GM21515 (cell line): ENCODE measurements around the gene EMC1.
"Not testable (repeated sequence)": the region's sequence is repeated elsewhere in the genome, so short reads cannot be mapped to it uniquely, and the experiment has no call there.

Experiments used
- ATAC-seq: cut with Tn5 transposase; IDR thresholded peaks from one replicate; pipeline ENCODE4 v1.9.1; 2021; ENCODE audit not compliant: unreplicated experiment

The EMC1 gene

DNA sequence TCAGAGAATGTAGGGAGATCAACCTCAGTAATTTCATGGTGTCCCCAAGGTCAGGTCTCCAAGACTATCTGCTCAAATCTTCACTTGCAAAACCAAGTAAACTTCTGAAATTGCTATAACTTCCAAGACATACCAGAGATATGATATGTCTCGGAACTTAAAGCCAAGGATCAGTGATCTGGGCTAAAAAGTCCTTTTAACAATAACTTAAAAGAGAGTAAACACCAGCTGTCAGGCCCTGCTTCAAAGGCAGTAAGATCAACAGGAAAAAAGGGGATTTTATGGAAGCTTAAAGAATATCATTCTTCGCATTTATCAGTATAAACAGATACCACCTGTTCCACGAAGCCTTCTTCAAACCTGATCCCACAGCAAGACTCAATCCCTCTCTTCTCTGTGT lies 55.0 kb downstream of the EMC1 start:
- ATAC-seq = no peak

DNA sequence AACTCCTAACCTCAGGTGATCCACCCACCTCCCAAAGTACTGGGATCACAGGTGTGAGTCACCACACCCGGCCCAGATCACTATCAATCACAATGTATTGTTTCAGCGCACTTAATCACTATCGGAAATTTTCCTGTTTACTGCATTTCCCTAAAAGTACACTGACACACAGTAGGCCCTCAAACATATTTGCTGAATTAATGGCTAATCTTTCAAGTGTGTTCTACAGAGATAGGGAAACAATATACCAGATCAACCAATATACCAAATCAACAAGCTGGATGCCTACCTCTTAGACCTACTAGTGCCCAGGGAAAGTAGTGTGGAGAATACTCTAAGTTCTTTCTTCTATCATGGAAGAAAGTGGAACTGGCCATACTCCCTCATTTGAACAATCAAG lies 58.3 kb downstream of the EMC1 start:
- ATAC-seq = no peak

DNA sequence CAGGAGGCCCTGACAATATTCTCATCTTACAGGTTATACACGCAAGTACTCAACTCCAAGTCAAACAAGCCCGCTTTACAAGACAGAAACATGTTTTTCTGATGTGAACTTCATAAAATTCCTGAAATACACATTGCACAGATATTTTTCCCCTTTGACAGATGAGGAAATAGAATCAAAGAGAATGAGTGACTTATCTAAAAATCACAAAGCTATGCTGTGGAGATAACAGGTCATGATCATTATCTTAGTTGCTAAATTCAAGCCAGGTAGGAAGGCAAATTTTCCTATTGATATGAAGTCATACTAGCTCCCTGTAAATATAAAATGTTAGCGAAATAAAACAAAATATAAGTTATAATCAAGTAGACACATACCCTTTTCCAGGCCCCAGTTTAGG lies 59.5 kb downstream of the EMC1 start:
- ATAC-seq = no peak

DNA sequence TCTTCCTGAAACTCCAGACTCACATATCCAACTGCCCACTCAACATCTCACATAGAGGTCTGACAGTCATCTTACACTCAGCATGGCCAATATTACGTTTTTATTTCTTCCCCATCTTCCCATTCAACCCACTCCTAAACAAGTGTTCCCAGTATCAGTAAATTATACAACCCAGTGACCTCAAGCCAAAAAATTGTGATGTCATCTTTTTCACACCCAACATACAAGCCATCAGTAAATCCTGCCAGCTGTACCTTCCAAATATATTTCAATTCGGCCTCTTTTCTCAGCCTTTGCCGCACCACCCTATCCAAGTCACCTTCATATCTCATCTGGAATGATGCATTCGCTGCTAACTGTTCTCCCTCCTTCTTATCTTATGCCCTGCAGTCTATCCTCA lies 60.9 kb downstream of the EMC1 start:
- ATAC-seq = no peak

DNA sequence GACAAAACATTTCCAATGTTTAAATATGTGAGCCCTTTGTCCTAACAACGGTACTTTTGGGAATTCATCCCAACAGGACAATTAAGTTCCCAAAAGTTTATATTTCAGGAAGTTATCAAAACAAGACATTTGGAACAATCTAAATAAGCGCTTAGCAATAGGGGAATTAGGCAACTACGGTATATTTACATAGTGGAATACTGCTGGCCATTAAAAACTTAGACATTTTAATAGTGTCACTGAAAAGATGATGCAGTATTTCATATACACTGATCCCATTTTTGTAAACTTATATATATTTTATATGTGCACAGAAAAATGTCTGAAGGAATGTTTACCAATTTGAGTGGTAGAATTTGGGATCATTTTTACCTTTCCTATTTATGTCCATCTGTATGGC lies 62.1 kb downstream of the EMC1 start:
- ATAC-seq = no peak

DNA sequence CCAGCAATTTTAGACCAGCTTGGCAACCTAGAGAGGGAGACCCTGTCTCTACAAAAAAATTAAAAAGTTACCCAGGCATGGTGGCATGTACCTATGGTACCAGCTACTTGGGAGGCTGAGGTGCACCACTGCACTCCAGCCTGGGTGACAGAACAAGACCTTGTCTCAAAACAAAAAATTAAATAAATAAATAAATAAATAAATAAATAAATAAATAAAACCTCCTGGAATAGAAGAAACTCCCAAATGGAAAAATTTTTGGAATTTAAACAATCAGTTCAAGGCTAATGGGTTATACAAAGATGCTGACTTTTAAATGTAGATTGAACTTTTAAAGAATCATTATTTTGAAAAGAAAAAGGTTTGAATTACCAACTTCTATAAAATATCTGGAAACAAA lies 63.5 kb downstream of the EMC1 start:
- no peak for ATAC-seq

DNA sequence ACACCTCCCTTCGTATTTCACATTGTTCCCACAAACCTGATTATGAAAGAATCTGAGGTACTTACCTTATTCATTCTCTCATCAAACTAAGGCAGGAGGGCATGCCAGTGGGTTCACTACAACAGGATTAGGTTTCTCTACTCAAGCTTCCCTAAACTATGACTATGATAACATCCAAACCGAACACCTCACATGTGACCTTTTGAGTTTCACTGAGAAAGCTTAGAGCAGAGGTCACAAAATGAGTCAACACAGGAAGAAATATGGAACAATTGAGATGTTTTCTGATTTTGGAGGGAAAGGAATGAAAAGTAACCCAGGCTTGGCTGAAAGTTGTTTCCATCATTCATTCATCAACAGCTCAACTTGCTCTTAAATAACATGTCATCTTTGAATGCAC lies 65.3 kb downstream of the EMC1 start:
- no peak for ATAC-seq

DNA sequence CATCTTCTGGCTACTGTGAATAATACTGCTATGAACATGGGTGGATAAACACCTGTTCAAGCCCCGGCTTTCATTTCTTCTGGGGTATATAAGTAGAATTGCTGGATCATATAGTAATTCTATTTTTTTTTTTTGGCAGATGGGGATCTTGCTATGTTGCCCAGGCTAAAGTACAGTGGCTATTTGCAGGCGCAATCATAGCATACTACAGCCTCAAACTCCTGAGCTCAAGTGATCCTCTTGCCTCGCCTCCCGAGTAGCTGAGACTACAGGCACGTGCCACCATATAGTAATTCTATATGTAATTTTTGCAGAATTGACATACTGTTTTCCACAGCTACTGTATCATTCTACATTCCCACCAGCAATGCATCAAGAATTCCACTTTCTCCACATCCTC lies 69.1 kb downstream of the EMC1 start:
- no peak for ATAC-seq

DNA sequence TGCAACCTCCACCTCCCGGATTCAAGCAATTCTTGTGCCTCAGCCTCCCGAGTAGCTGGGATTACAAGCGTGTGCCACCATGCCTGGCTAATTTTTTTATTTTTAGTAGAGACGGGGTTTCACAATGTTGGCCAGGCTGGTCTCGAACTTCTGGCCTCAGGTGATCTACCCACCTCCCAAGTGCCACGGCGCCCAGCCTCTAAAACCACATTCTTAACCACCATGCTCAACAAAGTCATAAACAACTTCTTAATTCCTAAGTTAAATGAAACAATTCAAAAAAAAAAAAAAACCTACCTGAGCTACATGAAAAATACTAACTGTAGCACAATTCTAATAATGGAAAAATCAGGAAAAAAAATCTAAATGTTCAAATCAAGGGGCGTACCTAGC lies 71.1 kb downstream of the EMC1 start:
- ATAC-seq = not testable (repeated sequence)

DNA sequence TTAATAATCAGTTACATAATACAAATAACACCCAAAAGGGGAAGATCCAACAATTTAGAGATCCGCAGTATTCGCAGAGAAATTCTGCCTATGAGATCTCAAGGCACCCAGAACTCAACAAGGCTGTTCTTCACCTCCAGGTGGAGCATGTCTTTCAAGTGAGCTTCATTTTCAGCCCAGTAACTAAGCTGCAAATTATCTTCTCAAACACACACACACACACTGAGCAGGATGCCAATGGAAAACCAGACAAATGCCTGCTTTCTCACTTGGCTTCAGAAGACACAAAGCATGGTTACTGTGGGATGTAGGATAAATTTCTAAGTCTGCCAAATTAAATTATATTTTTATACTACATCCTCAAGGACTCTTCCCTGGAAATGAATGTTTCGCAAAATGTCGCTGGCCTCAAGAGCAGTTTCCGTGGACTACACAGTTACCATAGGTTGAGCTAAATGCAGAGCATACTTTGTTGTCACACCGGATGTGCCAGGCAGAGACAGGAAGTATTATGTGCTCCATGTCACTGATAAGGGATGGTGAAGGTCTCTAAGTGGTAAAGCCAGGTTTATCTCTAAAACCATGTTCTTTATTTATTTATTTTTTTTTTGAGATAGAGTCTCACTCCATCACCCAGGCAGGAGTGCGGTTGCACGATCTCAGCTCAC lies 71.6 kb downstream of the EMC1 start:
- ATAC-seq = no peak

DNA sequence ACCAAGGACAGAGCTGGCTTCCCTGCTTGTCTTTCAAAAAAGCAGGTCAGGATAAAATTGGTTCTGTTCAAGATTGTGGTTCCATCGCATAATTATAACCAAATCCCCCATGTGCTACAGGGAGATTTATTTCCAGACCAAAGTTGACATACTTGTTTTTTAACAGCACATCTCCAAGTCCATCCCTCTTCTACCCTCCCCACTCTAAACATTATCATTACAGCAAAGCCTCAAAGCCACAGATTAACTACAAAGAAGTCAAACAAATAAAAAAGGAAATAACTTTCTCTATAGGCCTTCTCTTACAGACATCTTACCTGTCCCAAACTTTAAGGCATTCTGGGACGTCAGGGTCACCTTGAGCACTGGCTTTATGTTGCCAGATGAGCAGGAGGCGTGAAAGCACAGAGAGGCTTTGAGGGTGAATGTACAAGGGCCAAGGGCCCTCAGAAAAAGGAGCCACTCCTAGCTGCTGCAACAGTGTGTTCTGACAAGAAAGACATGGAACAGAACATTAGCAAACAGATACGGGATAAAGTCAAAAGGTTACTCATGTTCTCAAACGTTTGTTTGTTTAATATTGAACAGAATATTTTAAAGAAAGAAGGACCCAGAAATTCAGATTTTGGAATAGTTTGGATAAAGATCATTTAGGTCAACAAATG lies 72.5 kb downstream of the EMC1 start:
- no peak for ATAC-seq

DNA sequence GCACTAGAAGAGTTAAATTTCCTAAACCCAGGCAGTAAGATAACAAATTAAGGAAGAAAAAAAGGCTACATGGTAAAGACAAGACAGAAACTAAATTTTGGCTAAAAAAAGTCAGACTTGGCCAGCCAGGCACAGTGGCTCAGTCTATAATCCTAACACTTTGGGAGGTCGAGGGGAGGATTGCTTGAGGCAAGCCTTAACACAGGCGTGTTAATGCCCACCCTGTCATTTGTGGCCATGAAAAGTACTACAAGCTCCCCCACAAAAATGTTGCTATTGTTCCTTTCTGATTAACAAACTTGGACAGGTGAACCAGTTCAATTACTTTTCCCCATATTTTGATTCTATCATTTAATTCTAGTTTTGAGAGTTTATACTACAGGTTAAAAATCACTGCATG lies 73.5 kb downstream of the EMC1 start:
- ATAC-seq = no peak

DNA sequence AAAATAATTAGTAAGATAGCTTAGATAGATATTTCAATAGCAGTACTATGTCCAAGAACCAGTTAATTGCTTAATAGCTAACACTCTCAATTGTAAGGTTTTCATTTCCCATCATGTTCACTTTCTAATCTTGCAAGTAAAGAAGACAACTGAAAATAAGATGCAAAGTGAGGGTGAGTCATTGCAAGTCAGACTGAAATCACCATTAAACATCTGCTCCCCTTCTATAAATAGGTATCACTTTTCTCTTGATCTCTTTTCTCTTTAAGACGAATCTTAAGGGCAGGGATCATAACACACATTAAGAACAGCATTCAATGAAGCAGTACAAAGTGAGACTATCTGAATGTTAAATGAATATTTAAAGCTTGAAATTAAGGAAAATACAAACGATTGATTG lies 81.7 kb downstream of the EMC1 start:
- ATAC-seq = no peak

DNA sequence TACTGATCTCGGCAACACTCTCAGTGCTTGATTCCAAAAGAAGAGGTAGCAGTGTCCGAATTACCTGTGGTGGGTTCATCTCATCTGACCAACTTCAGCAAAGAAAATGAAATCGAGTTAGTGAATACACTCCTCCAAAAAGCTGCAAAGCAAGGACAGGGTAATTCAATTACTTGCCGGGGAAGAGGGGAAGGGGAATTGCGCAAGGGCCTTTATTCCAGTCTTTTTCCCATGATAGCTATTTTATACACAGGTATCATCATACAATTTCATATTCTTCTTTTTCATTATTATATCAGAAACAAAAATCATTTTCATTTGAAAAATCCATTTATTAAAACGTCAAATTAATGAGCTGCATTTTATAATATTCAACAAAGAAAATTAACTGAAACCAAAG lies 84.2 kb downstream of the EMC1 start:
- no peak for ATAC-seq

DNA sequence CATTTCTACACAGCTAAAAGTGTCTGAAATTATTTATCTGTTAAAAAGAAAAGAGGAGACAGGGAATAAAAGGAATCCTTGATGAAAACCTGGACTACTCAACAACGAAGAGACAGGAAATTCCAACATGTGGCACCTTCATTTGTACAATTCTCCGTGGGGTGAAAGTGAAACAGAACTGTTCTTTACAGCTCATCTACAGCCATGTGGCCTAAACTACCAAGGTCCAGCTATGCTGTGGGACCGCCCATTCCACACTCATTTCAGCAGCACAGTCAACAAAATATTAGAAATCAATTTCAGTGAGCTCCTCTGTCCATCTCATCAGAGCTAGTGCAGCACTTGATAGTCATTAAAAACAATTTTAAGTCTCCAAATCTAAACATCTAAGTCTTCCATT lies 85.3 kb downstream of the EMC1 start:
- ATAC-seq = no peak
